Activated CD8-positive, alpha-beta T cell treated with anti-CD3 and anti-CD28 coated beads for 36 hours (primary cell): ENCODE data around the gene MYEOV. TPM values are rescaled to one million over a fixed set of nuclear protein-coding genes. Genes with fewer than 3 reads are reported as not detected.

Source experiments
- ATAC-seq: fragments of 200-7000 bp; cut with Tn5 transposase; one replicate; pipeline ENCODE4 v1.10.0; 2021; ENCODE audit warnings: mild to moderate bottlenecking, moderate library complexity
- CTCF ChIA-PET: fragments of 350-600 bp; sonication (Branson Sonifier 250); formaldehyde crosslinking; loops from one replicate; lab custom pipeline; 2021; ENCODE audit warnings: antibody characterized with exemption; lab: Charles Lee
- POLR2A ChIA-PET: fragments of 350-600 bp; sonication (Branson Sonifier 250); formaldehyde crosslinking; loops from one replicate; lab custom pipeline; 2021; ENCODE audit warnings: antibody characterized with exemption; lab: Charles Lee
- DNase-seq: peaks from one replicate; pipeline ENCODE4 v3.0.0-alpha.2; 2020
- H3K27ac Mint-ChIP-seq: one replicate; pipeline ENCODE4 v1.8.0; 2021; ENCODE audit warnings: mild to moderate bottlenecking, mixed read lengths
- H3K27me3 Mint-ChIP-seq: one replicate; pipeline ENCODE4 v1.8.0; 2021; ENCODE audit warnings: mixed read lengths
- H3K36me3 Mint-ChIP-seq: one replicate; pipeline ENCODE4 v1.8.0; 2021; ENCODE audit warnings: low read depth, mixed read lengths
- H3K4me1 Mint-ChIP-seq: one replicate; pipeline ENCODE4 v1.8.0; 2021; ENCODE audit warnings: low read depth, mixed read lengths
- H3K4me3 Mint-ChIP-seq: one replicate; pipeline ENCODE4 v1.8.0; 2021; ENCODE audit warnings: mild to moderate bottlenecking, moderate library complexity, mixed read lengths
- H3K9me3 Mint-ChIP-seq: one replicate; pipeline ENCODE4 v1.8.0; 2021; ENCODE audit warnings: mixed read lengths
- intact Hi-C: fragments of 100-400 bp; cut with micrococcal nuclease; formaldehyde crosslinking; loops from one replicate; pipeline ENCODE4 v1.10.0; 2022
- total RNA-seq, 2 experiments: library from RNA; stranded (reverse); gene quantifications; one replicate each; pipeline ENCODE4 v1.2.3, GENCODE V29; 2021
- TF ChIP-seq, protein P1 (sequence below): fragments of 200-600 bp; IDR thresholded peaks from one replicate; pipeline ENCODE4 v1.8.0; 2022; ENCODE audit warnings: antibody characterized with exemption, mild to moderate bottlenecking

Gene MYEOV
- total RNA-seq, 2 experiments from 2014 or later, result not detected

DNA sequence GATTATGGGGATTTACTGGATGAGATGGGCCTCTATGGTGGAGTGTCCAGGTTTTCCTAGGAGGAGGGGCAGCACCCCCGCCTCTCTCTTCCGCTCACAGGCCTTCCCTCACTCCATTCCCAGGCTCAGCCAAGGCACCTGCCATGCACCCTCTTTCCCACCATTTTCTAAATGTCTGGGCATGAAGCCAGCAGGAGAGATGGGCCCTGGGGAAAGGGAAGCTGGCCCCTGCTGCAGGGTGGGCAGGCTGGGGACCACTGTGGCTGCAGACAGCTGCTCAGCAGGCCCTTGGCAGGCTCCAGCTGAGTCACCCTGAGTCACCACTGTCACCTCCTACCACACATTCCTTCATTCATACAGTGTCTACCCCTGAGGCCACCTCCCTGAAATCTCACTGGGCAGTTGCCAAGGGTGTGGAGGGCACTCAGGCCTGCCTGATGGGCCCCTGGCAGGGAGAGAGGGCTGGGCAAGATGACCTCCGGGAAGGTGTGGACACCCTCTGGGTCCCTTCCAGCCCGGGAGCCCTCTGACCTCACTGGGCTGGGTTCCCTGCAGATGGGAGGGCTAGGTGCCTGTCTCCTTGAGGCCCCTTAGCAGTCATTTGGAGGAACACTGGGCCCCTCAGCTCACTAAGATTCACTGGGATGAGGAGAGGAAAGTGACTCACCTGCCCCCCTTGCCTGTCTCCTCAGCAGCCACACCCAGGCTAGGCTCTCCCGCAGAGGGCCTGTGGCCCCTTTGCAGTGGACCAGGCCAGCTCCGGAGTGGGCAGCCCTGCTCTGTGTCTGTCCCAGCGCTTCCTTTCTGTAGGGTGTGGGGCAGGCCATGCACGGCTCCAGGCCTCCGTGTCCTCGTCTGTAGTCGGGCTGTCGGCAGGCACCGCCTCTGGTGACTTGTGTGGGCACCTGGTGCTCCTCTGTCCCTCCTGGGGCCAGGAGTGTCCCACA lies 7.8 kb downstream of the MYEOV start:
- CTCF ChIA-PET, result interaction anchor here (1.1 kb wide), 1 partner anchor 9 kb away, joined by 3 read pairs; no protein-coding TSS in a partner anchor
- ATAC-seq (peak; percentile 18), DNase-seq (peak; percentile 70)
- TF ChIP-seq, protein P1, sequence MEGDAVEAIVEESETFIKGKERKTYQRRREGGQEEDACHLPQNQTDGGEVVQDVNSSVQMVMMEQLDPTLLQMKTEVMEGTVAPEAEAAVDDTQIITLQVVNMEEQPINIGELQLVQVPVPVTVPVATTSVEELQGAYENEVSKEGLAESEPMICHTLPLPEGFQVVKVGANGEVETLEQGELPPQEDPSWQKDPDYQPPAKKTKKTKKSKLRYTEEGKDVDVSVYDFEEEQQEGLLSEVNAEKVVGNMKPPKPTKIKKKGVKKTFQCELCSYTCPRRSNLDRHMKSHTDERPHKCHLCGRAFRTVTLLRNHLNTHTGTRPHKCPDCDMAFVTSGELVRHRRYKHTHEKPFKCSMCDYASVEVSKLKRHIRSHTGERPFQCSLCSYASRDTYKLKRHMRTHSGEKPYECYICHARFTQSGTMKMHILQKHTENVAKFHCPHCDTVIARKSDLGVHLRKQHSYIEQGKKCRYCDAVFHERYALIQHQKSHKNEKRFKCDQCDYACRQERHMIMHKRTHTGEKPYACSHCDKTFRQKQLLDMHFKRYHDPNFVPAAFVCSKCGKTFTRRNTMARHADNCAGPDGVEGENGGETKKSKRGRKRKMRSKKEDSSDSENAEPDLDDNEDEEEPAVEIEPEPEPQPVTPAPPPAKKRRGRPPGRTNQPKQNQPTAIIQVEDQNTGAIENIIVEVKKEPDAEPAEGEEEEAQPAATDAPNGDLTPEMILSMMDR, result no peak
- H3K4me1 Mint-ChIP-seq, result peaks cover 46% of the 10 kb centered on the region
- H3K4me3 Mint-ChIP-seq, result no peak overlapping the region
- no peaks in the 10 kb centered on the region for H3K27me3 Mint-ChIP-seq
- no peak overlapping the region for H3K27ac Mint-ChIP-seq
- no peaks in the 10 kb centered on the region for H3K36me3 Mint-ChIP-seq
- H3K9me3 Mint-ChIP-seq, result no peaks in the 10 kb centered on the region
- intact Hi-C loops, result no loop called here
- POLR2A ChIA-PET, result interaction anchor here (0.6 kb wide), 1 partner anchor 34 kb away, joined by 3 read pairs; no protein-coding TSS in a partner anchor

DNA sequence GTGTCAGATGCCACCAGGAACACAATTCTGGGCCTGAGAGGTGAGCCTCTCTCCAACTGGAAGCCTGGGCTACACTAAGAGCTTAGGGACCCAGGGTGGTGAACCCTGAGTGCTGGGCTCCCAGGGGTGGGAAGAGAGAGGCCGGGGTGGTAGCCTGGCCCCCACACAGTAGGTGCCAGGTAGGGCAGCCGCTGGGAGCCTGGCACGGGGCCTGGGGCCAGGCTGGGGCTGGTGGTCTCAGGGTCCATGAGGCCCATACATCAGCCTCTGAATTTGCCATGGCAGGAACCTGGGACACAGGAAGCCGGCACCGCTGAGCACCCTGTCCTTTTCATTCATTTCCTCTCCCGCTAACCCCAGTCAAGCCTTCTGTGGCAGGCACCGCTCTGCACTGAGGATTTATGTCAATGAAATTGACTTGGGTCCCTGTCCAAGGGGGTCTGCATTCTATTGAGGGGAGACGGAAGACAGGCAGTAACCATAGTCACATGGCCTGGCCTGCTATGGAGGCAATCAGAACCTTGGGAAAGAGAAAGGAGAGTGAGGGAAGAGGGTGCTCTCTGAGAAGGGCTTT lies 8.6 kb downstream of the MYEOV start:
- Mint-ChIP-seq H3K36me3 (no peaks in the 10 kb centered on the region), H3K4me1 (peaks cover 38% of the 10 kb centered on the region), H3K4me3 (no peak overlapping the region), H3K9me3 (no peaks in the 10 kb centered on the region), H3K27ac (no peak overlapping the region), H3K27me3 (no peaks in the 10 kb centered on the region)
- ATAC-seq (no peak), DNase-seq (no peak)
- TF ChIP-seq, protein P1, result no peak
- ChIA-PET POLR2A (no interaction called here), CTCF (no interaction called here)
- intact Hi-C loops, result no loop called here

DNA sequence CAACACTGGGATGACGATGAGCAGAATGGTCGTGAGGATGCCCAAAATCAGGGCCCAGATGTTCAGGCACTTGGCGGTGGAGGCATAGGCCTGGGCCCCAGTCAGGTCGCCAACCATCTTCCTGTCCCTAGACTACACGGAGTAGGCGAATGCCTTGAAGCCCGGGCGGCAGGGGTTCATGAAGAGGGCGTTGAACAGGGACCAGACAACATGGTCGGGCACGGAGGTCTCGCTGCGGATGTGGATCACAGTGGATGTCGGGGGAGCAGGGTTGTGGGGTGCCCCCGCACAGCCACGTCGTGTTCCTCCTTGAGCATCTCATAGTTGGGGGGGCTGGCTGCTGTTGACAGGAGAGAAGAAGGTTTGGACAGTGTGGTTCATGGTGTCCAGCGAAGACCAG lies 9.5 kb downstream of the MYEOV start:
- Mint-ChIP-seq H3K9me3 (no peaks in the 10 kb centered on the region), H3K36me3 (no peaks in the 10 kb centered on the region), H3K27ac (no peak overlapping the region), H3K4me3 (no peak overlapping the region), H3K4me1 (peaks cover 29% of the 10 kb centered on the region), H3K27me3 (no peaks in the 10 kb centered on the region)
- no peak for DNase-seq
- intact Hi-C loops, result no loop called here
- CTCF ChIA-PET, result no interaction called here
- POLR2A ChIA-PET, result no interaction called here
- TF ChIP-seq, protein P1, result no peak
- no peak for ATAC-seq

DNA sequence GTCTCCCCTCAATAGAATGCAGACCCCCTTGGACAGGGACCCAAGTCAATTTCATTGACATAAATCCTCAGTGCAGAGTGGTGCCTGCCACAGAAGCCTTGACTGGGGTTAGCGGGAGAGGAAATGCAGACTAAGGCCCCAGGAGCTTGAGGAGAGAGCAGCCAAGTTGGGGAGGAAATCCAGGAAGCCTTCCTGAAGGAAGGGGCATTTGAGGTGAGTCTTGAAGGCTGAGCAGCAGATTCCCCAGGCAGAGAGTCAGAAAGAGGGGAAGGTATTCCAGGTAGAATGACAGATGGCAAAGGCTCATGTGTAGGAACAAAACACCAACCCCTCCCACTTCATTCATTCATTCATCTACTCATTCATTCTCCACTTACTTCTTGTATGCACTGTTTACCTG lies 10.3 kb downstream of the MYEOV start:
- H3K36me3 Mint-ChIP-seq, result no peaks in the 10 kb centered on the region
- H3K27me3 Mint-ChIP-seq, result no peaks in the 10 kb centered on the region
- TF ChIP-seq, protein P1, result no peak
- no peak for DNase-seq
- no peak overlapping the region for H3K27ac Mint-ChIP-seq
- intact Hi-C loops, result no loop called here
- no peak overlapping the region for H3K4me3 Mint-ChIP-seq
- peaks cover 22% of the 10 kb centered on the region for H3K4me1 Mint-ChIP-seq
- no peaks in the 10 kb centered on the region for H3K9me3 Mint-ChIP-seq
- no peak for ATAC-seq
- POLR2A ChIA-PET, result no interaction called here
- CTCF ChIA-PET, result no interaction called here

DNA sequence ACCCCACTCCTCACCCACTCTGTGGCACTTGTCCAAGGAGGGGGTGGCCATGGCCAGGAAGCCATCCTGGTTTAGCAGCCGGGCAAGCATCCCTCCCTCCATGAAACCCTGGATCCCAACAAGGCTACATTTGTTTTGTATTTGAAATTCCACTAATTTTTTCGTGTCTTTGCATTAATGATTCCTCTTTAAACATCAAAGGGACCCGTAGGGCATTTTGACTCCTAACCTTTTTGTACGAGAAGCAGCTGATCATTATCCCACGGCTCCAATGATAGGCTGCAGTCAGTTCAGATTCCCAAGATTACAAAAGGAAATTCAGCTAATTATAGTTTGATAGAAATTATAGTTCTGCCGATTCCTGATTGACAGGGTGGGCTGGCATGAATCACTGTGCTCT lies 10.7 kb downstream of the MYEOV start:
- CTCF ChIA-PET, result interaction anchor here (1.0 kb wide), 1 partner anchor 12 kb away, joined by 3 read pairs; no protein-coding TSS in a partner anchor
- intact Hi-C loops, result no loop called here
- ATAC-seq, result no peak
- Mint-ChIP-seq H3K4me3 (no peak overlapping the region), H3K36me3 (no peaks in the 10 kb centered on the region), H3K27ac (no peak overlapping the region), H3K4me1 (peaks cover 18% of the 10 kb centered on the region), H3K9me3 (no peaks in the 10 kb centered on the region), H3K27me3 (no peaks in the 10 kb centered on the region)
- no peak for DNase-seq
- TF ChIP-seq, protein P1, result no peak
- POLR2A ChIA-PET, result interaction anchor here (1.1 kb wide), 1 partner anchor 8 kb away, joined by 3 read pairs; no protein-coding TSS in a partner anchor
